ENCODE data around the gene F7. TPM values are rescaled to one million over a fixed set of nuclear protein-coding genes. Genes with fewer than 3 reads are reported as not detected.
A peak's percentile ranks its signal among the peaks of the same experiment; 100 is the strongest.

Gene F7
- total RNA-seq, 1 experiment from 2014 or later, result not detected

GRCh38 chr13:113145496-113145895 lies 39.9 kb downstream of the F7 start:
- in situ Hi-C loops (cut with HindIII; ENCODE audit: low sequenced_read_pairs), result no loop called here

GRCh38 chr13:113145911-113146598 lies 40.5 kb downstream of the F7 start:
- no peak for DNase-seq (ENCODE audit: low spot score)

More at GRCh38 chr13:113145496-113145895, 39.9 kb downstream of the F7 start:
- no peak for DNase-seq (ENCODE audit: low spot score)

GRCh38 chr13:113146750-113147149 lies 41.2 kb downstream of the F7 start:
- in situ Hi-C loops (cut with HindIII; ENCODE audit: low sequenced_read_pairs), result no loop called here
- DNase-seq (ENCODE audit: low spot score), result no peak

More at GRCh38 chr13:113145911-113146598, 40.5 kb downstream of the F7 start:
- in situ Hi-C loops (cut with HindIII; ENCODE audit: low sequenced_read_pairs), result no loop called here

- in situ Hi-C loops (cut with HindIII; ENCODE audit: low sequenced_read_pairs), result no loop called here
- DNase-seq (ENCODE audit: low spot score), result peak; percentile 57
Measured at GRCh38 chr13:113147206-113147605, 41.6 kb downstream of the F7 start.

- no peak for DNase-seq (ENCODE audit: low spot score)
- in situ Hi-C loops (cut with HindIII; ENCODE audit: low sequenced_read_pairs), result no loop called here
Measured at GRCh38 chr13:113148407-113148806, 42.8 kb downstream of the F7 start.

- no peak for DNase-seq (ENCODE audit: low spot score)
- in situ Hi-C loops (cut with HindIII; ENCODE audit: low sequenced_read_pairs), result no loop called here
Measured at GRCh38 chr13:113148940-113149503, 43.4 kb downstream of the F7 start.

GRCh38 chr13:113149711-113150549 lies 44.3 kb downstream of the F7 start:
- in situ Hi-C loops (cut with HindIII; ENCODE audit: low sequenced_read_pairs), result no loop called here
- no peak for DNase-seq (ENCODE audit: low spot score)

GRCh38 chr13:113150550-113151365 lies 45.2 kb downstream of the F7 start:
- no peak for DNase-seq (ENCODE audit: low spot score)
- in situ Hi-C loops (cut with HindIII; ENCODE audit: low sequenced_read_pairs), result no loop called here

- in situ Hi-C loops (cut with HindIII; ENCODE audit: low sequenced_read_pairs), result no loop called here
- no peak for DNase-seq (ENCODE audit: low spot score)
Measured at GRCh38 chr13:113151745-113152690, 46.4 kb downstream of the F7 start.

- in situ Hi-C loops (cut with HindIII; ENCODE audit: low sequenced_read_pairs), result no loop called here
- no peak for DNase-seq (ENCODE audit: low spot score)
Measured at GRCh38 chr13:113152691-113152983, 47.0 kb downstream of the F7 start.

GRCh38 chr13:113152984-113153809 lies 47.6 kb downstream of the F7 start:
- peak; percentile 34 for DNase-seq (ENCODE audit: low spot score)
- in situ Hi-C loops (cut with HindIII; ENCODE audit: low sequenced_read_pairs), result no loop called here

GRCh38 chr13:113153810-113154748 lies 48.5 kb downstream of the F7 start:
- DNase-seq (ENCODE audit: low spot score), result peak; percentile 80
- in situ Hi-C loops (cut with HindIII; ENCODE audit: low sequenced_read_pairs), result no loop called here

- in situ Hi-C loops (cut with HindIII; ENCODE audit: low sequenced_read_pairs), result no loop called here
- no peak for DNase-seq (ENCODE audit: low spot score)
Measured at GRCh38 chr13:113155201-113155600, 49.6 kb downstream of the F7 start.

- DNase-seq (ENCODE audit: low spot score), result no peak
Measured at GRCh38 chr13:113155982-113156655, 50.5 kb downstream of the F7 start.

GRCh38 chr13:113157206-113157928 lies 51.8 kb downstream of the F7 start:
- in situ Hi-C loops (cut with HindIII; ENCODE audit: low sequenced_read_pairs), result no loop called here

More at GRCh38 chr13:113155982-113156655, 50.5 kb downstream of the F7 start:
- in situ Hi-C loops (cut with HindIII; ENCODE audit: low sequenced_read_pairs), result no loop called here

More at GRCh38 chr13:113157206-113157928, 51.8 kb downstream of the F7 start:
- DNase-seq (ENCODE audit: low spot score), result no peak
